AG10803 (cell line): ENCODE measurements around the gene LILRA5.

Source experiments
- DNase-seq: peaks from one replicate; pipeline ENCODE4 v3.0.0; 2010; ENCODE audit warnings: low read depth
- H3K4me3 ChIP-seq: 2 replicates; pipeline ENCODE4 v1.5.1; 2011; ENCODE audit warnings: mild to moderate bottlenecking, low read length, control low read depth
- TF ChIP-seq, protein P1 (sequence below): conservative IDR thresholded peaks from 2 replicates; pipeline ENCODE4 v1.5.1; 2011; ENCODE audit warnings: mild to moderate bottlenecking, low read length, control low read depth, inconsistent platforms

Gene LILRA5

DNA sequence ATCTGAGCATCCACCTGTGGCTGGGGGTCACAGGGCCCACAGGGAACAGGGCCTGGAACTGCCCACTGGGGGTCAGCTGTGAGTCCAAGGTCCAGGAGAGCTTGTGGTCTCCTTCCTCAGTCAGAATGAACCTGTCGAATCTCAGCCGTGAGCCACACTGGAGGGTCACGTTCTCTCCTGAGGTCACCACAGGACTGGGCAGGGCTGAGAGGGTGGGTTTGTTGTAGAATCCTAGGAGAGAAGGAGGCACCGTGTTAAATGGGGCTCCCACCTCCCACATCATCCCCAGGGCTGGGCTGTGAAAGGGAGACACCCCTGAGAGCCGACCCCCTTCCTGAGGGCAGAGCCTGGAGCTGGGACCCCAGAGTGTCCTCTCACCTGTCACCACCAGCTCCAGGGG lies 1.5 kb downstream of the LILRA5 start:
- TF ChIP-seq, protein P1, sequence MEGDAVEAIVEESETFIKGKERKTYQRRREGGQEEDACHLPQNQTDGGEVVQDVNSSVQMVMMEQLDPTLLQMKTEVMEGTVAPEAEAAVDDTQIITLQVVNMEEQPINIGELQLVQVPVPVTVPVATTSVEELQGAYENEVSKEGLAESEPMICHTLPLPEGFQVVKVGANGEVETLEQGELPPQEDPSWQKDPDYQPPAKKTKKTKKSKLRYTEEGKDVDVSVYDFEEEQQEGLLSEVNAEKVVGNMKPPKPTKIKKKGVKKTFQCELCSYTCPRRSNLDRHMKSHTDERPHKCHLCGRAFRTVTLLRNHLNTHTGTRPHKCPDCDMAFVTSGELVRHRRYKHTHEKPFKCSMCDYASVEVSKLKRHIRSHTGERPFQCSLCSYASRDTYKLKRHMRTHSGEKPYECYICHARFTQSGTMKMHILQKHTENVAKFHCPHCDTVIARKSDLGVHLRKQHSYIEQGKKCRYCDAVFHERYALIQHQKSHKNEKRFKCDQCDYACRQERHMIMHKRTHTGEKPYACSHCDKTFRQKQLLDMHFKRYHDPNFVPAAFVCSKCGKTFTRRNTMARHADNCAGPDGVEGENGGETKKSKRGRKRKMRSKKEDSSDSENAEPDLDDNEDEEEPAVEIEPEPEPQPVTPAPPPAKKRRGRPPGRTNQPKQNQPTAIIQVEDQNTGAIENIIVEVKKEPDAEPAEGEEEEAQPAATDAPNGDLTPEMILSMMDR, result no peak
- H3K4me3 ChIP-seq, result no peak overlapping the region
- DNase-seq, result no peak

DNA sequence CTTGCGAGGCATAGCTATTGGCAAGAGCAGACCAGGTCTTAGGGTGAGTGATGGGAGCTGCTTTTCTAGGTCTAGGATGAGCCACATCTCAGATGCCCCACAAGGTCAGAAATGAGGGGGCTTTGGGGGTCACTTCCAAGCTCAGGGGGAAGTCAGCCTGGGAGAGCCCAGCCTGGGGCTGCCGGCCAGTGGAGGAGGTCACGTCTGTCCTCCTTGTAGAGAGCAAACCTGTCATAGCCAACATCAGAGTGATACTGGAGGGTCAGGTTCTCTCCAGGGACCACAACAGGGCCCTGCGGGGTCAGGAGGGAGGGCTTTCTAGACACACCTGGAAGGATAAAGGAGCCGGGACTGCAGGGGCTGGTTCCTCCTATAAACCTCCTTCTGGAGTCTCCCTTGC lies 2.4 kb downstream of the LILRA5 start:
- TF ChIP-seq, protein P1, result no peak
- H3K4me3 ChIP-seq, result no peak overlapping the region
- DNase-seq, result no peak

GRCh38 chr19:54309811-54310210 lies 3.2 kb downstream of the LILRA5 start:
- no peak for DNase-seq
- TF ChIP-seq, protein P1, result no peak
- no peak overlapping the region for H3K4me3 ChIP-seq

DNA sequence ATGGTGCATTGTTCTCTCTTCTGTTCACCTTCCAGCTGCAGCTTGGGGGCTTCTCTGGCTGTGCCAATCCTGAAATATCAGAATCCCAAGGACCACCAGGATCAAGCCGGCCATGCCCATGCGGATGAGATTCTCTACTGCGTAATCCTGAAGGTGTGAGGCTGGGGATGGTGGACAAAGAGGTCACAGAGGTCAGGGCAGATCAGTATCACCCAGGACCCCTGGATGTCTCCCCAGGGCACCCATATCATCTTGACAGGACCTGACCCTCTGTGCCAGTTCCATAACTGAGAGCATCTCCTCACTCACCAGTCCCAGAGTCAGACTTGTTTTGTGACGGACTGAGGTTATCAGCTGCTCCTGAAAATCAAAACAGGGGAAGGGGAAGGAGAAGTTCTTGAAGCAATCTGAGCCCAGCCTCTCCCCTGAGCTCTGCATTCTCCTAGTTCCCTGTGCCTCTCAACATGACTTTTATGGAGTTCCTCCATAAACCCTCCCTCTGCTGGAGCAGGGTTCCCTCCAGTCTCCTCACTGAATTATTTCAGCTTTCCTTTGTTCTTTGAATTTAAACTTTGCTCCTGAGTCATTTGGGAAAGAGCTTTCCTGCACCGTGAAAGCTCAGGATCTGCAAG lies 5.5 kb downstream of the LILRA5 start:
- H3K4me3 ChIP-seq, result no peak overlapping the region
- no peak for DNase-seq
- TF ChIP-seq, protein P1, result no peak

- no peak overlapping the region for H3K4me3 ChIP-seq
- TF ChIP-seq, protein P1, result no peak
- DNase-seq, result no peak
These were observed 7.8 kb downstream of the LILRA5 start for GRCh38 chr19:54305141-54305540.

DNA sequence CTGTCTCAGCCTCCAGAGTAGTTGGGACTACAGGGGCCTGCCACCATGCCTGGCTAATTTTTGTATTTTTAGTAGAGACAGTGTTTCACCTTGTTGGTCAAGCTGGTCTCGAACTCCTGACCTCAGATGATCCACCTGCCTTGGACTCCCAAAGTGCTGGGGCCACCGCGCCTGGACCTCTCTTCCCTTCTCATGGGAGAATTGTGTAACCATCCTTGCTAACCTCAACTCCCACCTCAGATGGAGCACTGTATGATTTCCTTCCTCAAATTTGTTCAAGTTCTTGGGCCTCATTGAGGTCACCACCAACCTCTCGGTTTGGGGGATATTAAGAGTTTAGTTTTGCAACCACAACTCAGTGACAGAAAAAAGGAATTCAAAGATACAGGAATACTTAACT lies 10.7 kb downstream of the LILRA5 start:
- TF ChIP-seq, protein P1, result no peak
- H3K4me3 ChIP-seq, result no peak overlapping the region
- DNase-seq, result no peak

DNA sequence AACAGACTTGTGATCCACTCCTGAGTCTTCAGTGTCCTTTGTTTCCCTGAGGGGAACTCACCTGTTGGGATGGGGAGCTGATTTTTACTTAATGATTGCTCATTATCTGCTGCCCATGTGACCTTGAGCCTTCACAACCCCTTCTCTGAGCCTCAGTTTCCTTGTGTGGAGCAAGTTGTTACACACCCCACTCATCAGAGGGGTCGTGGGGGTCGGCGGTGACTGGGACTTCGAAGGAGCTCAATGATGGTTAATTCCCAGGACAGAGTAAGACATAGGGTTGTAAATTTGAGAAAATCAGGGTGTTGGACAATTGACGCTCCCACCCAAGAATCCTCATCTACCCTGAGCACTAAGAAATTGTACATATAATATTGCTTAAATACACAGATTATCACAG lies 13.5 kb downstream of the LILRA5 start:
- H3K4me3 ChIP-seq, result no peak overlapping the region
- DNase-seq, result no peak

More for the DNA sequence above, 13.5 kb downstream of the LILRA5 start:
- TF ChIP-seq, protein P1, result no peak
